GM21367 (cell line): ENCODE data around the gene ERH.
"Not testable (repeated sequence)": the region's sequence is repeated elsewhere in the genome, so short reads cannot be mapped to it uniquely, and the experiment has no call there.

Experiments
- ATAC-seq: cut with Tn5 transposase; IDR thresholded peaks from one replicate; pipeline ENCODE4 v1.9.1; 2021; ENCODE audit not compliant: unreplicated experiment

Gene ERH

GRCh38 chr14:69398818-69399210, 715 bp upstream of the ERH start:
- ATAC-seq: peak; percentile 9

GRCh38 chr14:69395929-69396328, 2.2 kb downstream of the ERH start:
- no peak for ATAC-seq

- ATAC-seq: no peak
Measured at GRCh38 chr14:69392481-69392880, 5.6 kb downstream of the ERH start.

GRCh38 chr14:69391400-69391799, 6.7 kb downstream of the ERH start:
- ATAC-seq: not testable (repeated sequence)

GRCh38 chr14:69387311-69387710, 10.8 kb downstream of the ERH start:
- no peak for ATAC-seq

GRCh38 chr14:69378274-69378673, 19.8 kb downstream of the ERH start:
- ATAC-seq: no peak

GRCh38 chr14:69376439-69376838, 21.7 kb downstream of the ERH start:
- ATAC-seq: no peak

GRCh38 chr14:69375722-69376121, 22.4 kb downstream of the ERH start:
- ATAC-seq: no peak

- ATAC-seq: no peak
Measured at GRCh38 chr14:69375182-69375581, 22.9 kb downstream of the ERH start.

GRCh38 chr14:69374235-69374634, 23.9 kb downstream of the ERH start:
- ATAC-seq: no peak

GRCh38 chr14:69373104-69373503, 25.0 kb downstream of the ERH start:
- no peak for ATAC-seq

GRCh38 chr14:69372146-69372545, 26.0 kb downstream of the ERH start:
- no peak for ATAC-seq

GRCh38 chr14:69370061-69370460, 28.0 kb downstream of the ERH start:
- no peak for ATAC-seq

- ATAC-seq: no peak
Measured at GRCh38 chr14:69368381-69368780, 29.7 kb downstream of the ERH start.

- ATAC-seq: no peak
Measured at GRCh38 chr14:69366761-69367160, 31.3 kb downstream of the ERH start.

GRCh38 chr14:69366069-69366468, 32.0 kb downstream of the ERH start:
- ATAC-seq: no peak

GRCh38 chr14:69364378-69364777, 33.7 kb downstream of the ERH start:
- ATAC-seq: no peak

- no peak for ATAC-seq
Measured at GRCh38 chr14:69363964-69364363, 34.1 kb downstream of the ERH start.

GRCh38 chr14:69363055-69363454, 35.0 kb downstream of the ERH start:
- ATAC-seq: no peak

GRCh38 chr14:69360438-69361108, 37.5 kb downstream of the ERH start:
- ATAC-seq: no peak

- no peak for ATAC-seq
Measured at GRCh38 chr14:69358966-69359365, 39.1 kb downstream of the ERH start.

- ATAC-seq: no peak
Measured at GRCh38 chr14:69358233-69358963, 39.7 kb downstream of the ERH start.
